ENCODE data around the gene ZNF521.

DNA sequence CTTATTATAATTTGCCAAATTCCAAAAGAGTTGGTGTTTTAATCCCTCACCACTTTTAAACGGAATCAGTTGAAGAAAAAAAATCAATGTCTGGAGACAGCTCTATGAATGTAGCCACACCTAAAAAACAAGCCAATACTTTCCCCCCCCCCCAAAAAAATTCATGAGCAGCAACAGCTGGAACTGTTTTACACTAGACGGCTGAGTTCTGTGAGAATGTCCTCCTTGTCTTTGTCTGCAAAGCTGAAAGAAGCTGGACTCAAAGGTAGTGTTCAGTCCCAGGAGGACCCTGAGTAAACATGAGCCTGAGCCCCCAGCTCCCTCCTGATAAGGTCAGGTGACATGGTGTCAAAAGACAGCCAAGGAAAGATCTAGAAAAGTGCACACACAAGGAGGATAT, 68.2 kb downstream of the ZNF521 start:
- TF ChIP-seq USF2 (IDR thresholded peaks at IDR 0.05; ENCODE audit: borderline replicate concordance, low read depth, low read length), result no peak
- TF ChIP-seq DPF2 (IDR thresholded peaks at IDR 0.05), result no peak
- TF ChIP-seq CTCF (IDR thresholded peaks at IDR 0.05 in 2 of 3, conservative IDR thresholded peaks at IDR 0.05 in 1 of 3; ENCODE audit: control insufficient read depth in 2 of 3, extremely low read depth in 1 of 3, insufficient read depth in 1 of 3, low read depth in 3 of 3, low read length in 3 of 3), result no peak
- TF ChIP-seq, protein P1, sequence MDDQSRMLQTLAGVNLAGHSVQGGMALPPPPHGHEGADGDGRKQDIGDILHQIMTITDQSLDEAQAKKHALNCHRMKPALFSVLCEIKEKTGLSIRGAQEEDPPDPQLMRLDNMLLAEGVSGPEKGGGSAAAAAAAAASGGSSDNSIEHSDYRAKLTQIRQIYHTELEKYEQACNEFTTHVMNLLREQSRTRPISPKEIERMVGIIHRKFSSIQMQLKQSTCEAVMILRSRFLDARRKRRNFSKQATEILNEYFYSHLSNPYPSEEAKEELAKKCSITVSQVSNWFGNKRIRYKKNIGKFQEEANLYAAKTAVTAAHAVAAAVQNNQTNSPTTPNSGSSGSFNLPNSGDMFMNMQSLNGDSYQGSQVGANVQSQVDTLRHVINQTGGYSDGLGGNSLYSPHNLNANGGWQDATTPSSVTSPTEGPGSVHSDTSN (IDR thresholded peaks at IDR 0.05; ENCODE audit: insufficient replicate concordance, low read depth, low read length), result no peak
- no peak for TF ChIP-seq POLR2AphosphoS5 (IDR thresholded peaks at IDR 0.05; ENCODE audit: low read length)
- no peak for TF ChIP-seq SMC3 (IDR thresholded peaks at IDR 0.05; ENCODE audit: borderline replicate concordance, low read length)
- no peak for TF ChIP-seq SIN3A (IDR thresholded peaks at IDR 0.05; ENCODE audit: low read depth, low read length)
